NCI-H524 treated with DMSO at 0.1 percent for 48 hours (cell line): ENCODE data around the gene OR5AU1.
"Not testable (repeated sequence)": the region's sequence is repeated elsewhere in the genome, so short reads cannot be mapped to it uniquely, and the experiment has no call there.

Experiments
- DNase-seq: peaks from one replicate; lab custom pipeline; 2025; lab: John Stamatoyannopoulos, UW

The OR5AU1 gene

DNA sequence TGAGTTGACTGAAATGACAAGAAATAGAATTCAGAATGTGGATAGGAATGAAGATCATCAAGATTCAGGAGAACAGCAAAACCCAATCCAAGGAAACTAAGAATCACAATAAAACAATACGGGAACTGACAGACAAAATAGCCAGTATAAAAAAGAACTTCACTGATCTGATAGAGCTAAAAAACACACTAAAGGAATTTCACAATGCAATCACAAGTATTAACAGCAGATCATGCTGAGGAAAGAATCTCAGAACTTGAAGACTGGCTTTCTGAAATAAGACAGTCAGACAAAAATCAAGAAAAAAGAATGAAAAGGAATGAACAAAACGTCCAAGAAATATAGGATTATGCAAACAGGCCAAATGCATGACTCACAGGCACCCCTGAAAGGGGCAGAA lies 15.3 kb upstream of the OR5AU1 start:
- no peak for DNase-seq

GRCh38 chr14:21169573-21169972 lies 13.7 kb upstream of the OR5AU1 start:
- no peak for DNase-seq

DNA sequence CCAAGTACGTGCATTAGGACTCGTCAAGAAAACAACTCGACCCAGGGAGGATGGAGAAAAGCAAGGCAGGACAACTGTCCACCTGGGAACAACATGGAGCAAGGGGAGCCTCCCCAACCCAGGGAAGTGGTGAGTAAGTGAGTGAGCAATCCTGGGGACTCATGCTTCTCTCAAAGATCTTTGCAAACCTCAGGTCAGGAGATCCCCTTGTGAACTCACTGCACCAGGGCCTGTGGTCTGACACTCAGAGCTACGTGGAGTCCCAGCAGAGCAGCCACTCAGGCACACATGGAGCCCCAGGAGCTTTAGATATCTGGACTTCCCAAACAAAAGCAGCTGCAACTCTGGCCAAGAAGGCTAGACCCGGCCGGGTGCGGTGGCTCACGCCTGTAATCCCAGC lies 12.2 kb upstream of the OR5AU1 start:
- DNase-seq: no peak

GRCh38 chr14:21165670-21166069 lies 9.8 kb upstream of the OR5AU1 start:
- DNase-seq: not testable (repeated sequence)

DNA sequence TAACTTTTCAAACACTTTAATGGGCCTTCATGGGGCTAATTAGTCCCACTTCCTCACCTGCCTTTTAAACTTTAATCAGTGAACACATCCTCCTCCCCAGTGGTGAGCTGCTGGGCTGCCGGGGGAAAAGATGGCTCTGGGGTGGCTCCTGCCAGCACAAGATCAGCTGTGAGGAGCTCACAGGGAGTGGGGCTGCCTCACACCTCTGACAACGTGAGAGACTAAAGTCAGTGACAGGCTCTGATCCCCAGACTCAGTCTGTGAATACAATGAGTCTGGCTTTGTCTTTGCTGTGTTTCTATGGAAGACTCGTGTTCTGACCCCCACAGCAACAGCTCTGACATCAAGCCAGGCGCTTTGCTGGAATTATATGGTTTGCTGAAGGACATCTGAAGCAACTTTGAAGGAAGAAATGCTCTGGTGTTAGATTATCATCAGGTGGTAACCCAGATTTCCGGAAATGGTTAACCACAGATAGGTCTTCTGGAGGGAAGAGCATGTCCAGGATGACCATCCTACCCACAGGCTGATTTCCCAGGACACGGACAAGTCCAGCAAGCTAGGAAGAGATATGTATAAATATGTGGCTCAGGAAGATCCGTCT lies 9.2 kb upstream of the OR5AU1 start:
- DNase-seq: not testable (repeated sequence)

DNA sequence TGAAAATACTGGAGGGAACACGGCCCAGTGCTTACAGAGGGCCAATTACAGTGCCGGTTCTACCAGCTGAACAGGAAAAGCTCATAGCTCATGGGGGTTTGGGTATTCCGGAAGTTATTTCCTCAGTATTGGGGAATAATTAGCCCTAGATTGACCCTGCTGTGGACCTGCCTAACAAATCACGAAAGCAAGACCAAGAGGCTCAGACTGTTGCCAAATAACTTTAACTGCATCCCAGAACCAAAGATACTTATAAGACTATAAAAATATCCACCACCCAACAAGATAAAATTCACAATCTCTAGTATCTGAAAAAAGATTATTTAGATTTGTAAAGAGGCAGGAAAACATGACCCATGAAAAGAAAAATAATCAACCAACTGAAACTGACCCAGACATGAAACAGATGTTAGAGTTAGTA lies 8.0 kb upstream of the OR5AU1 start:
- no peak for DNase-seq

GRCh38 chr14:21162081-21162480 lies 6.2 kb upstream of the OR5AU1 start:
- DNase-seq: no peak

DNA sequence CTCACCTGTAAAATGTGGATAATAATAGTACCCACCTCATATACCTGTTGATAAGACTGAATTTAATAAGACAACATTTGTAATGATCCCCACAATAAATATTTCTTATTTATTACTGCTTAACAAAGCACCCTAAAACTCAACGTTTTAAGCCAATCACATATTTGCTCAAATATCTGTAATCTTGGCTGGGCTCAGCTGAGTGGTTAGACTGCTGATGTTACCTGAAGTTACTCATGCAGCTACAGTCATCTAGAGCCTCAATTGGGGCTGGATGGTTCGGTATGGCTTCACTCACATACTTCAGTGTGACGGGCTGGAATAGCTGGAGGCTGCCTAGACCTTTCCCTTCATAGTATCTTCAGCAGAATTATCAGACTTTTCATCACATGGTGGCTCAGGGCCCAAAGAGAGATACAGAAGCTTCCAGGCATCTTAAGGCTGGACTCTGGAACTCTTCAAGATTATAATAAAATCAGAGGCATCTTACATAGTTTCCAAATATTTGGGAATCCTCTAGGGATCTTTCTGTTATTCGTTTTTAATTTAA lies 4.3 kb upstream of the OR5AU1 start:
- DNase-seq: no peak

GRCh38 chr14:21158175-21158574 lies 2.3 kb upstream of the OR5AU1 start:
- not testable (repeated sequence) for DNase-seq

GRCh38 chr14:21149641-21150367 lies 6.1 kb downstream of the OR5AU1 start:
- no peak for DNase-seq

DNA sequence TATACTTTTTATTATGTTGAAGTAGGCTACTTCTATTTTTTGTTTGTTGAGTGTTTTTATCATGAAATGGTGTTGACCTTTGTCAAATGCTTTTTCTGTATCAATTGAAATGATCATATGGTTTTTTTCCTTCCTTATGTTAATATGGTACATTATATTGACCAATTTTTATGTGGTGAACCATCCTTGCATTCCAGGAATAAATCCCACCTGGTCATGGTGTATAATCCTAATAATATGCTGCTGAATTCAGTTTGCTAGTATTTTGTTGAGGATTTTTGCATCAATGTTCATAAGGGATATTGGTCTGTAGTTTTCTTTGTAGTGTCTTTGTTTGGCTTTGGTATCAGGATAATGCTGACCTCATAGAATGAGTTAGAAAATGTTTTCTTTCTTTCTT lies 10.4 kb downstream of the OR5AU1 start:
- no peak for DNase-seq

DNA sequence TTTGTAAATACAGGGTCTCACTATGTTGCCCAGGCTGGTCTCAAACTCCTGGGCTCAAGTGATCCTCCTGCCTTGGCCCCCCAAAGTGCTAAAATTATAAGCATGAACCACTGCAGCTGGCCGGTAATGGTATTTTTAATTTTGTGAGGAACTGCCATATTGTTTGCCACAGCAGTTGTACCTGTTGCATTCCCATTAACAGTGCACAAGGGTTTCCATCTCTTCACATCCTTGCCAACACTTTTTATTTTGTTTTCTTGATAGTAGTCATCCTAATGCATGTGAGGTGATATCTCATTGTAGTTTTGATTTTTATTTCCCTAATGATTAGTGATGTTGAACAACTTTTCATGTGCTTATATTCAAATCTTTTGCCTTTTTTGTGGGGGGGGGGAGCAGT lies 13.5 kb downstream of the OR5AU1 start:
- no peak for DNase-seq

DNA sequence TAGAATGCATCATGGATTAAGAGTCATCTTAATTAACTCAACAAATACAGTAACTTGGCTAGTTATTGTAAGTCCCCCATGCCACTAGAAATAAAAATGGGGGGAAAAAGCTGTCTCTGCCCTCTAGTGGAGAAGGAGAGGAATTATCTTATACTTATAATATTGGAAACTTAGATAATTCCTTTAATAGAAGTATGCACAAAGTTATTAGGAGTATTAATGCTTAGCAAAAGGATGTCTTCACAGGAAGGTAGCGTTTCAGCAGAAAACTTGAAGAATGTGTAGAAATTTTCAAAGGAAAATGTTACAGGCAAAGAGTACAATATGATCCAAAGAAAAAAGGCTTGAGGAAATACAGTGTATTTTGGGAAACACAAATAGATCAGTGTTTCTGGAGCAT lies 19.8 kb downstream of the OR5AU1 start:
- no peak for DNase-seq

DNA sequence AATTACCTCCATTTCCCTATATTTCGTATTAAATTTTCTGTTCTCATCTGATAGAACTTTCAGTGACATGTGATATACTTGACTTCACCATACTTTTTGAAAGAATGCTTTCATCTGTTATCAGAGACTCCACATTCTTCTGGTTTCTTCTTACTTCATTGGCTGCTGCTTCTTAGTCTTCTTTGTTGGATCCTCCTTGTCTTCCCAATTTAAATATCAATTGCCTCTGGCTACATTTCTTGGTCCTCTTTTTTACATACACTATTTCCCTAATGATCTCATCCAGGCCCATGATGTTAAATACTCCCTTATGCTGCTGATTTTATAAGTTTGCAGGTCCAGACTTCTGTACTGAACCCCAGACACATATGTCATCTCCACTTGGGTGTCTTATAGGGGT lies 22.0 kb downstream of the OR5AU1 start:
- no peak for DNase-seq

GRCh38 chr14:21123429-21123828 lies 32.4 kb downstream of the OR5AU1 start:
- no peak for DNase-seq

GRCh38 chr14:21121122-21121521 lies 34.7 kb downstream of the OR5AU1 start:
- DNase-seq: no peak

DNA sequence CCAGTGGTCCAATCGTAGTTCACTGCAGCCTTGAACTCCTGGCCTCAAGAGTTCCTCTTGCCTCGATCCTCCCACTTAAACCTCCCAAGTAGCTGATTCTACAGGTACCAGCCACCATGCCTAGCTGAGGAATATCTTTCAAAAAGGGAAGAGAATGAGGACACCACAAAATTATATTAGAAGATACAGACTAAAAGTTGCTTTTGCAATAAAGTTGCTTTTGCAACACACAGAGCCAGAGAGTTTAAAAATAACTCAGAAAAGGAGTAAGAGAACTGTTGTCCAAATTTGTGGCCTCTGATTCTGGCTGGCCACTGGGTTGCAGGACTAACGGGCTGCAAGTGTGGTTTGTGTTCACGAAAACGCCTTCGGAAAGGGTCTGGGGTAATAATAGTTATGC lies 35.2 kb downstream of the OR5AU1 start:
- no peak for DNase-seq

DNA sequence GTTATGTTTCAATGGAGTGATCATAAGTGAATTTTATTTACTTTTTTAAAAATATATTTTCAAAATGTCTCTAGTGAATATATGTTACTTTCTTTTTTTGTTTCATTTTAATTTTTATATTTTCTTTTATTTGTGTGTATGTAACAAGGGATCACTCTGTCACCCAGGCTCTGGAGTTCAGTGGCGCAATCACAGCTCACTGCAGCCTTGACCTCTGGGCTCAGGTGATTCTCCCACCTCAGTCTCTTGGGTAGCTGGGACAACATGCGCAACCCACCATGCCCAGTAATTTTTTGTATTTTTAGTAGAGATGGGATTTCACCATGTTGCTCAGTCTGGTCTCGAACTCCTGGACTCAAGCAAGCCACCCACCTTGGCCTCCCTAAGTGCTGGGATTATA lies 36.9 kb downstream of the OR5AU1 start:
- no peak for DNase-seq

DNA sequence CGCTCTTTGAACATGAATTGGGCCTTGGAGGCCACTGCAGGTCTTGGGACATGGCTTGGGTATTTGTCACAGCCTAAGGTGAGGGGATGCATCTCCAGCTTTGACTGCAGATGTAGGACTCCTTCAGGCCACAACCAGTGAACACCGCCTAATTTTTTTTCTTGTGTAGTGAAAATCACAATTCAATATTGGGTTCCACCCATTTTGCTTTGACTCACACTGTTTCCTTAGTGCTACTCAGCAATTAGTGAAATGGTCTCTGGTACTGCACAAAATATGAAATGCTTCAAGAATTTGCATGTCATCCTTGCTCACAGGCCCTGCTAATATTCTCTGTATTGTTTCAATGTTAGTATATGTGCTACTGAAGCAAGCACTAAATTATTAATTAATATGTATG lies 42.5 kb downstream of the OR5AU1 start:
- DNase-seq: no peak

DNA sequence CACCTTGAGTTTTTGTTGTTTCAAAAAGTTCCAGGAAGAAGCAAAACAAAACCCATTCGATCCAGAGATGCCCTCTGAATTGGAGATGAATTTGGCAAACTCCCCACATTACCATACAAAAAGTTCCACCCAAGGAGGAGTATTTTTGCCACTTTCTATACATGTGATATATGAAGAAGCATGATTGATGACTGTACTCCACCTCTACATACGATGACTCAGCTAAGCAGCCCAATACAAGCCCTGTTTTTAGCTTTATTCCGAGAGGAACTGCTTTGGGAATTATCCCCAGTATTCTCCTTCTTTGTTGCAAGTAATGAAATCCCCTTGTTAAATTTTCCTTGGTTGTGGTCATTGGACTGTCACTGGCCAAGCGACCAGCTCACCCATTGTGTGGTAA lies 43.6 kb downstream of the OR5AU1 start:
- no peak for DNase-seq

DNA sequence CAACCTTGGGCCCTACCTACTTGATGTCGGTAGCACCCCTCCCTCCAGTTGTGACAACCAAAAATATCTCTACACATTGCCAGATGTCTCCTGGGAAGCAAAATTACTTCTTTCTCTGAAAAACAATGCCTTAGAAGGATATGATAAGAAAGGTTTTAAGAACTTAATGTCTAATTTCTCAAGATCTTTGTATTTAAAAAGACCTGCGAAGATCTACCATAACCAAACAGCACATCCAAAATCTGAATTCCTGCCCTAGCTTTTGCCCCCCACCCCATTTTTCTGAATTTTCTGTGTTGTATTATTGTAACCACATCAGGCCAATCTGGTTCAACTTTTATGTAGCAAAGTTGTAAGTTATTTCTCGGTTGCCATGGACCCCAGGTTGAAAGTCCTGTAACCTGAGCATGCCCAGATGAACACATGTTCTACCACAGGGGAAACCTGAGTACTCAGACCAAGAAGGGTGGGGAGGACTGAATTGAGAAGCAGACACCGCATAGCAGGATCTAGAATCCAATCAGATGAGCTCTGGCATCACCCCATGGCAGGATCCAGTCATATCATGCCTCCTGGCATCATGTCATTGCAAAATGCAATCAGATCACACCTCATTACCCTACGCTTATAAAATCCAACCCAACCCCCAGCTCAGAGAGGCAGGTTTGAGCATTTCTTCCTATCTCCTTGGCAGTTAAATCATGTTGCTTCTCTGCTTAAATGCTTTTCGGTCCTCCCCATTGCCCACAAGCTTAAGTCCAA lies 46.3 kb downstream of the OR5AU1 start:
- no peak for DNase-seq

DNA sequence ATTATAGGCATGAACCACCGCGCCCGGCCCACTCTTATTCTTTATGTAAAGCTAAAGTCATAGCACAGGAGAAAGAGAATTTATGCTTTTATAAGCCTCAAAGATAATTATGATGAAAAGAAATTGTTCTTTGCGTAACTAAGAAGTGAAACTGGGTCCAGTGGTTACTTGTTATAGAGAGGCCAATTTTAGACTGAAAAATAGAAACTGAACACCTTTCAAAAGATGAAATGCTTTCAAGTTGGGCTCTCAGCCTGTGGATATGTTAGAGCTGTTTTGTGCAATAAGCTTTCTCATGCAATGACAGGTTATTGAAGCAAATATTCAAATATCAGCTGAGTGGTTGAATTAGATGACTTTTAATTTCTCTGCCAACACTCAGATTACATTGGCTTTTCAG lies 47.1 kb downstream of the OR5AU1 start:
- no peak for DNase-seq

DNA sequence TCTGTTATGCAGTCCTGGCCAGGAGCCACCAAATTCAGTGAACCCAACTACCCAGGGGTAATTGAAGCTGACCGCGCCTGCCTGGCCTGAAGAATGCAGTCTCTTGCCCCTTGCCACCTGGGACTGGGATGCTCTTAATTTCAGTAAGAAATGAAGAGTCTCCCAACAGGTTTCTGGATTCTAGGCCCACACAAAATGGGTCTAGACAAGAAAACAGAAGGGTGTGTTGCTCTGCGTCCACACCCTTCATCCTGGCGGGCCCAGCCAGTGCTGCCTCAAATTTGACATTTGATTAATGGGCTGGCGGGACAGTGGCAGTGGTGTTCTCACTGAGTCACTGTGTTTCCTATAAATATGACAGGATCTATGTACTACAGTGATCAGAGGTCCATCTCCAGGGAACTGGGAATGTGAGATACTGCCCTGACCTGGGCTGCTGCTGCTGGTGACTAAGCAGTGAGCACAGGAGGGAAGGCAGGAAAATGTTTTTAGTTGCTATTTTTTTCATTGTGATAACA lies 48.5 kb downstream of the OR5AU1 start:
- no peak for DNase-seq
